Hematopoietic multipotent progenitor cell treated with erythropoietin and hydrocortisone succinate and interleukin-3 and kit ligand, for 8 days (in vitro differentiated cells): ENCODE results near the gene EPHA8.

Experiments used
- DNase-seq: peaks from one replicate; pipeline ENCODE4 v3.0.0-alpha.2; 2015

EPHA8 gene

GRCh38 chr1:22562584-22563583, at the start of gene EPHA8:
EPHA8 (plus strand) TSS chr1:22563489; CDS start chr1:22563636, 147 bp downstream.
- no peak for DNase-seq

DNA sequence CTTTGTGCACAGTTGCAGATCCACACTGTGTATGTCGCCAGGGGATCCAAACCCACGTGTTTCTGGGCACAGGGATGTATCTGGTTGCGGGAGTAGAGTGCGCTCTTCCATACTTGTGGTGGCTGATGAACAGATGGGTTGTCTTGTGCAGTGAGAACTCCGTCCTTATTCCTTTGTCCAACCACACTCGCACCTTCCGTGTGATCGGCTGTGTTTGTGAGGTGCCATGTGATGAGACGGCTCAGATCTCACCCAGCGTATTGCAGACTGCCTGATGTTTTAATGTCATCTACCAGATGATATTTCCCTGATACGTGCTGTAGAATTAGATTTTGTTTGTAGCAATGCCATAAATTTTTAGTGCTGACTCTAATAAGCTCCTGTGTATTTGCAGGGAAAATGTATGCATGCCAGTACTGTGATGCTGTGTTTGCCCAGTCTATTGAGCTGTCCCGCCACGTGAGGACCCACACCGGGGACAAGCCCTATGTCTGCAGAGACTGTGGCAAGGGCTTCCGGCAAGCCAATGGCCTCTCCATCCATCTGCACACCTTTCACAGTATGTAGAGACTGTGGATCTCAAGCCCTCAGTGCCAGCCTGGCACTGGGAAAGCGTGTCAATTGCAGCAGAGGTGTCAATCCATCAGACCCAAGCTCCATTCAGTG, 46.2 kb upstream of the EPHA8 start:
- DNase-seq, result no peak

DNA sequence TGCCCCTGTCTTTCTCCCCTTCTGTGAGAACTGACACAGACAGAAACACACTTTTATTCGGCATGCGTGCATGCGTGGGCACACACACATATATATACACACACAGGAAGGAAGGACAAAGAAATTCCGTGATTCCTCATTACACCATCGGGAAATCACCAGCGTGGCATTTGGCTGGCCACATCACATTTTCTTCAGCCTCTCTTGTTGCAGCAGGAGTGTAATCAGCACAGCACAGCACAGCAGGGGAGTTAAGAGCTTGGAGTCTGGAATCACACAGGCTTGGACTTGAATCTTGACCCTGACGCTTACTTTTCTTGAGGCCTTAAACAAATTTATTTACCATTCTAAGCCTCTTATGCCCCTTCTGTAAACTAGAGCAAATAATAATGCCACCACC, 45.3 kb upstream of the EPHA8 start:
- DNase-seq, result no peak

- no peak for DNase-seq
These were observed 44.9 kb upstream of the EPHA8 start for GRCh38 chr1:22518379-22518778.

DNA sequence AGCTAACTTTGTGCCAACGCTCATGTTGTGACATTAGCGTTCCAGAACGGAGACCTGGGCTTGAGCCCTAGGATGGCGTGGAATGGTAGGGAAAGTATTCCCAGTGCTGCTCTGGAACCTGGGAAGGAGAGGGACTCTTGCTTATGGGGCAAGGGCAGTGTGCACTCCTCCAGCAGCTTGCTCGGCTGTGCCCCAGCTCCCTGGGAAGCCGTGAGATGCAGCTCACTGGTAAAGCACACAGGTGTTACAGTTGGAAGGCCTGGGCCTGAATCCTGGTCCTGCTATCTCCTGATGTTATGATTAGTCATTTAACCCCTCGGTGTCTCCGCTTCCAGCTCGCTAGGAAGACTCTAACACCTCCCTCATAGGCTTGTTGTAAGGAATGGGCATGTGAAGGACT, 42.4 kb upstream of the EPHA8 start:
- no peak for DNase-seq

DNA sequence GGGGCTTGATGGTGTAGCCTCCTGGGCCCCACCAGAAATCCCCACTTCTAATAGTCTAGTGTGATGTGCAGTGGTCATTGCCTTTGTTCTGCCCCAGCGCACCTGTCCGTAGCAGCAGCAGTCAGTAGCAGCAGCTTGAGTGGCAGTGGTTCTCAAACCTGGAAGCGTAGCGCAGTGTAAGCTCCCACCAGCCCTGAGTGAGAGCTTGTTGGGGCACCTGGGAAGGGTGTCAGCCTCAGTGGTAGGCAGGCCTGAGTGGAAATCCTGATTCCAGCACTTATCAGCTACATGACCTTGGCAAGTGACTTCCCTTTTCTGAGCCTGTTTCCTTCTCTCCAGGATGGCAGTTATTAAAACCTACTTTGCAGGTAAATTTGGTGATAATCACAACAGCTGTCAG, 41.6 kb upstream of the EPHA8 start:
- no peak for DNase-seq

- DNase-seq, result no peak
These were observed 41.0 kb upstream of the EPHA8 start for GRCh38 chr1:22522221-22522743.

GRCh38 chr1:22524481-22524880, 38.8 kb upstream of the EPHA8 start:
- no peak for DNase-seq

GRCh38 chr1:22525211-22525610, 38.1 kb upstream of the EPHA8 start:
- no peak for DNase-seq

- no peak for DNase-seq
These were observed 37.6 kb upstream of the EPHA8 start for GRCh38 chr1:22525646-22526045.

GRCh38 chr1:22526098-22526497, 37.2 kb upstream of the EPHA8 start:
- no peak for DNase-seq

GRCh38 chr1:22526677-22527076, 36.6 kb upstream of the EPHA8 start:
- DNase-seq, result no peak

- no peak for DNase-seq
These were observed 36.2 kb upstream of the EPHA8 start for GRCh38 chr1:22527122-22527521.

GRCh38 chr1:22527555-22528296, 35.6 kb upstream of the EPHA8 start:
- DNase-seq, result no peak

DNA sequence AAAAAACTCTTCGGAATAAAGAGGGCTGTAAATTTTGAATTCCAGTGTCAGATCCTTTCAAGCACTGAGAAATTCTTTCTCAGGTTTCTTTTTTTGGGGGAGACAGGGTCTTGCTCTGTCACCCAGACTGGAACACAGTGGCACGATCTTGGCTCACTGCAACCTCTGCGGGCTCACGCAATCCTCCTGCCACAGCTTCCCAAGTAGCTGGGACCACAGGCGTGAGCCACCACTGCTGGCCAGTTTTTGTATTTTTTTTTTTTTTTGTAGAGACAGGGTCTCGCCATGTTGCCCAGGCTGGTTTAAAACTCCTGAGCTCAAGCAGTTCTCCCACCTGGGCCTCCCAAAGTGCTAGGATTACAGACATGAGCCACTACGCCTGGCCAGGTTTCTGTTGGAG, 34.8 kb upstream of the EPHA8 start:
- DNase-seq, result no peak

GRCh38 chr1:22529901-22530621, 33.2 kb upstream of the EPHA8 start:
- DNase-seq, result no peak

- DNase-seq, result no peak
These were observed 32.6 kb upstream of the EPHA8 start for GRCh38 chr1:22530715-22531114.

DNA sequence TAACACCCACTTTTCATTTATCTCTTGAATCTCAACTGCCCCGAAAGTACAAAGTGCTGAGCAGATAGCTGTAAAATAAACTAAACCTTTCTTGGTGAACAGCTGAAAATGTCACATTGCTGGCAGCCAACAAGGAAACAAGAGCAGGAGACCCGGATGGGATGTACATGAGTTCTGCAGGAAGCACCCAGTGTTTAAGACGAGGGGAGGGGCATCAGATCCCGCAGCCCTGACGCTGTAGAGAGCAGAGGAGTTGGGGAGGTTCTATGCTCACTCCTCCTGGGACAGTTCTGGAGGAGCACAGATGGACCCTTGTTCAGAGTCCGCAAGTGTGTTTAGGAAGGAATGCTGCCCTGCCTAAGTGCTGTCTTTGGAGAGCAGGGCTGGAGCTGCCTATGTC, 32.0 kb upstream of the EPHA8 start:
- no peak for DNase-seq

GRCh38 chr1:22533244-22533895, 29.9 kb upstream of the EPHA8 start:
- DNase-seq, result no peak

- no peak for DNase-seq
These were observed 28.3 kb upstream of the EPHA8 start for GRCh38 chr1:22534951-22535350.

DNA sequence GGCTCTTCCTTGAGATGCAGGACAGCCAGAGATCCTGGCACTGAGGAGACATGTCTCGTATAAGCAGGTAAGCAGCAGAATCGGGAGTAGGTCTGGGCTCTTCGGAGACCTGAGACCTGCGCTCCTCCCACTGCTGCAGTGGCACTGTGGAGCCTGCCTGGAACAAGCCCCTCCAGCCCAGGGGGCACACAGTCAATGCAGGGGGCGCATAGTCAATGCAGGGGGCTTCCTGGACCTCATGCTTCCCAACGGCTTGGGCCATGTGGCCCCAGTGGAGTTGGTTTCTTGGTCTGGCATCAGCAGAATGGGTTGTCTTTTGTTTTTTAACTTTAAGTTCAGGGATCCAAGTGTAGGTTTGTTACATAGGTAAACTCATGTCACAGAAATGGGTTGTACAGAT, 27.9 kb upstream of the EPHA8 start:
- no peak for DNase-seq

DNA sequence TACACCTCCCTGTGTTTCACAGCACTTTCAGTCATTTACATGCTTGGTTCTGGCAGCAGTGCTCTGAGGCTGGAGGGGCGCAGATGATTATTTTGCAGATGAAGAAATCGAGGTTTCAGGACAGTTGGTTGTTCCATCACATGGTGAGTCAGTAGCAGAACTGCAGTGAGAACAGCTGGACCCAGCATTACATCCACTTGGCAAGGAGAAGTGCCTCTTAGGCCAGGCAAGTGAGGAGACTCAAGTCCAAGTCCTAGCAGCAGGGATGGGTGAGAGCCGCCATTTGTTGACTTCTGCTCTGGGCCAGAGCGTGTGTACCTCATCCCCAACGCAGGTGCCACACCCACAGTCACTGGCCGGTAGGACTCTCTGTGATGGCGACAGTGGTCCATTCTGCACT, 26.8 kb upstream of the EPHA8 start:
- DNase-seq, result no peak
